ENCODE results near the gene KMT2D. TPM values are rescaled to one million over a fixed set of nuclear protein-coding genes. Genes with fewer than 3 reads are reported as not detected.

Gene KMT2D
- polyA plus RNA-seq, 1 of the 3 experiments (the other 2 are of a cell fraction), result 30.5 TPM

- TF ChIP-seq MEF2A (IDR thresholded peaks at IDR 0.05; ENCODE audit: borderline replicate concordance, low read depth) (no peak), RCOR1 (IDR thresholded peaks at IDR 0.05; ENCODE audit: low read length) (no peak), SIN3A (IDR thresholded peaks at IDR 0.05; ENCODE audit: borderline replicate concordance, low read depth, low read length) (no peak), JUND (IDR thresholded peaks at IDR 0.05) (no peak), GABPA (IDR thresholded peaks at IDR 0.05; ENCODE audit: low read depth) (no peak), MAX (IDR thresholded peaks at IDR 0.05; ENCODE audit: low read depth) (no peak), EP300 (IDR thresholded peaks at IDR 0.05; ENCODE audit: borderline replicate concordance in 1 of 2, low read depth in 1 of 2, low read length in 1 of 2) (no peak), ELF1 (IDR thresholded peaks at IDR 0.05) (no peak), RFX5 (IDR thresholded peaks at IDR 0.05; ENCODE audit: low read length) (no peak), TAF1 (IDR thresholded peaks at IDR 0.05; ENCODE audit: borderline replicate concordance, low read depth, low read length) (no peak), CHD2 (IDR thresholded peaks at IDR 0.05; ENCODE audit: low read length, partially characterized antibody) (no peak), MXI1 (IDR thresholded peaks at IDR 0.05; ENCODE audit: low read depth, low read length) (no peak), USF1 (IDR thresholded peaks at IDR 0.05; ENCODE audit: borderline replicate concordance, low read depth) (no peak), CTCF (IDR thresholded peaks at IDR 0.05) (no peak)
- TF ChIP-seq, protein P1, sequence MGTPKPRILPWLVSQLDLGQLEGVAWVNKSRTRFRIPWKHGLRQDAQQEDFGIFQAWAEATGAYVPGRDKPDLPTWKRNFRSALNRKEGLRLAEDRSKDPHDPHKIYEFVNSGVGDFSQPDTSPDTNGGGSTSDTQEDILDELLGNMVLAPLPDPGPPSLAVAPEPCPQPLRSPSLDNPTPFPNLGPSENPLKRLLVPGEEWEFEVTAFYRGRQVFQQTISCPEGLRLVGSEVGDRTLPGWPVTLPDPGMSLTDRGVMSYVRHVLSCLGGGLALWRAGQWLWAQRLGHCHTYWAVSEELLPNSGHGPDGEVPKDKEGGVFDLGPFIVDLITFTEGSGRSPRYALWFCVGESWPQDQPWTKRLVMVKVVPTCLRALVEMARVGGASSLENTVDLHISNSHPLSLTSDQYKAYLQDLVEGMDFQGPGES (IDR thresholded peaks at IDR 0.05; ENCODE audit: low read depth, low read length), result no peak
- no peak overlapping the region for H3K27ac ChIP-seq (ENCODE audit: low read depth in 2 of 2, low read length in 1 of 2)
- no peak for DNase-seq
- no peaks in the 10 kb centered on the region for H3K9me2 ChIP-seq
- no peaks in the 10 kb centered on the region for H3K9me3 ChIP-seq
- CTCF ChIA-PET, result interaction anchor here (1.0 to 5.4 kb wide), 5 partner anchors 10 to 54 kb away, joined by 3 to 29 read pairs (median 6); no protein-coding TSS in a partner anchor
- no peaks in the 10 kb centered on the region for H3K27me3 ChIP-seq (ENCODE audit: insufficient read depth)
- WGBS (ENCODE audit: low lambda C conversion rate), result 95% methylated on average over 4 of the region's 4 CpGs
- H3K79me2 ChIP-seq (ENCODE audit: insufficient read depth), result no peaks in the 10 kb centered on the region
- H3K4me2 ChIP-seq, result no peak overlapping the region
- H3F3A ChIP-seq (replicated peaks; ENCODE audit: insufficient read depth), result no peaks in the 10 kb centered on the region
- H2AFZ ChIP-seq (ENCODE audit: low read depth), result no peak overlapping the region
- POLR2A ChIA-PET, result interaction anchor here (1.0 kb wide), 1 partner anchor 14 kb away, joined by 3 read pairs; no protein-coding TSS in a partner anchor
- no peaks in the 10 kb centered on the region for H3K4me1 ChIP-seq (ENCODE audit: control insufficient read depth in 1 of 2, insufficient read depth in 2 of 2, low read depth in 1 of 2, low read length in 1 of 2)
- H4K20me1 ChIP-seq (ENCODE audit: insufficient read depth), result no peaks in the 10 kb centered on the region
- H3K4me3 ChIP-seq (ENCODE audit: low read depth in 2 of 2, low read length in 1 of 2), result no peak overlapping the region
- peaks cover 43 to 85% of the 10 kb centered on the region in 2 experiments for H3K36me3 ChIP-seq (replicated peaks in 1 of 2; ENCODE audit: control insufficient read depth in 1 of 2, insufficient read depth in 2 of 2, low read length in 1 of 2)
- H3K9ac ChIP-seq, result no peak overlapping the region
Observed at GRCh38 chr12:49034286-49034622, 26.3 kb downstream of the KMT2D start.

Data from SK-N-SH (cell line).